Activated CD4-positive, alpha-beta T cell treated with anti-CD3 and anti-CD28 coated beads for 48 hours (primary cell): Measurements from ENCODE around the gene TWIST1.

Experiments
- DNase-seq: peaks from one replicate; pipeline ENCODE4 v3.0.0-alpha.2; 2020

Gene TWIST1

DNA sequence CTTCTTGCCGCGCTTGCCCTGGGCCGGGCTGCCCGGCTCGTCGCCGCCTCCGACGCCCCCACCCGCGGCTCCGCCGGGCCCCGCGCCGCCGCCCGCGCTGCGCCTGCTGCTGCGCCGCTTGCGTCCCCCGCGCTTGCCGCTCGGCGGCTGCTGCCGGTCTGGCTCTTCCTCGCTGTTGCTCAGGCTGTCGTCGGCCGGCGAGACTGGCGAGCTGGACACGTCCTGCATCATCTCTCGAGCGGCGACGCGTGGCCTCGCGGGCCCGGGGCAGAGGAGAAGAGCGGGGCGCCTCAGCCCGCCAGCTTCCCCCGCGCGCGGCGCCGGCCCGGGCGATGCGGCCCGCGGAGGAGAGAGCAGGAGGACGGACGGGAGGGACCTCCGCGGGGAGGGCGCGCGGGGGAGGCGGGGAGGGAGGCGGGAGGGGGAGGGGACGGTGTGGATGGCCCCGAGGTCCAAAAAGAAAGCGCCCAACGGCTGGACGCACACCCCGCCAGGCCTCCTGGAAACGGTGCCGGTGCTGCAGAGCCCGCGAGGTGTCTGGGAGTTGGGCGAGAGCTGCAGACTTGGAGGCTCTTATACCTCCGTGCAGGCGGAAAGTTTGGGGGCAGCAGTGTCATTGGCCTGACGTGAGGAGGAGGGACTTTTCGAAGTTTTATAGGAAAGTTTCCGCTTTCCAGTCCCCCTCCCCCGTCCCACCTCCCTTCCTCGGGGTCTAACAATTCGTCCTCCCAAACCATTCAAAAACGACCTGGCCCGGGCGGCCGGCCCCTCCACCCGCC lies at the start of gene TWIST1:
TWIST1 (minus strand) TSS at position 546 of the 779 bp plus-strand sequence; CDS start at position 231, 315 bp downstream.
- DNase-seq, result no peak

DNA sequence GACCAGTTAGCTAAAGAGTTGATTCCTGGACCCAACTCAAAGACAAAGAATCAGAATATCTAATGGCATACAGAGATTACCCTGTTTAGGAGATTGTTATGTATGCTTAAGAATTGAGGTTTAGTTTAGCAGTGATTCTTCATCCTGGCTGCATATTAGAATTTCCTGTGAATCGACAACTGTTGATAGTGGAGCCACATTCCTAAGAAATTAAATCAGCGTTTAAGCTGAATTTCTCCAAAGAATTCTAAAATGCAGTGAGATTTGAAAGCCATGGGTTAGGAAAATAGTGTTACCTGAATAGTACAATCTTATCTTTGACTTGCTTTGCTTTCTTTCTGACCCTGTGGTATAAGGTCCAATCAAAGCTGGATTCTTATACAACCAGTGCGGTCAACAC lies 44.2 kb upstream of the TWIST1 start:
- DNase-seq, result no peak

DNA sequence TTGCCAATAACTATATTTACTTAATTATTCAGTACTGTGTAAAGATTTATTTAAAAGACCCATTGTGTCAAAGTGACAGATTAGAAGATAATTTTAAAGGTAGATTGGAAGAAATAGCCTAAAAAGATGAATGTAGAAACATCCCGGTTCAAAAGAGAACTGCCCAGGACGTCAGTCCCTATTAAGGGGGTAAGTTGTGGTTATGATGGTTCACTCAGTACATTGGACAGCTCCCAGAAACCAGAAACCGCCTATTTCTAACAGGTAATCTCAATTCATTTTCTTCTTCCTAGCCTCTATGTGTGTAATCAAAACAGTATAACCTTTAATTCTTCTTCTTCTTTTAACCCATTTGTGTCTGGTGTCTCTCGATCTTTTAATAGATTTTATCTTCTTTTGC lies 29.3 kb upstream of the TWIST1 start:
- DNase-seq, result no peak

DNA sequence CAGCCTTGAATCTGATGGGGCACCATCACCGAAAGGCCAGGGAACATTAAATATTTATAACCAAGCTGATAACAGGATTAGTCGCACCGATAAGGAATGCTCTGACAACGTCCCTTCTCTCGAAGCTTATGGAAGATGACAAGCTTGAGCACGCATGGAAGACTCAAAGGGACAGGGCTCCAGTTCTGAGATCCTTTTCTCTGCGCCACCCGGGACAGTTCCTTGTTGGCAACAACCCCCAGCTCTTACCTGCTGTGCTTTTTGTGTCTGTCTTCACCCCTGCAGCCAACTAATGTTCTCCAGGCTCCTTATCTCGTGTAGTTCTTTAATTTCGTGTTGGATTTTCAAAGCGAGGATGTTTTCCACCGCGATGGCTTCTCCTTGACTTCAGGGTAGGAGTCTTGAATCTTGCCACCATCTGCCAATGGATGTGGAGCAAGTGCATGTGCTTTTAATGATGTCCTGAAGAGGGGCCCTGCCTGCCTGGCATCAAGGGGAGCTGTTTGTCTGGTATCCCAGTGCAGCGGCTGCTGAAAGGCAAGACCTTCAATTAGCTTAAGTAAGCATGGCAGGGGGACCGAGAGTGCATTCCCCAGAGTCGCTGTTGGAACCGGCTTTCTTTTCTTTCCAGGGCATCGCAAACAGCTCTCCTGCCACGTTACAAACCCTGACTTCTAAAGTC lies 28.1 kb upstream of the TWIST1 start:
- no peak for DNase-seq

DNA sequence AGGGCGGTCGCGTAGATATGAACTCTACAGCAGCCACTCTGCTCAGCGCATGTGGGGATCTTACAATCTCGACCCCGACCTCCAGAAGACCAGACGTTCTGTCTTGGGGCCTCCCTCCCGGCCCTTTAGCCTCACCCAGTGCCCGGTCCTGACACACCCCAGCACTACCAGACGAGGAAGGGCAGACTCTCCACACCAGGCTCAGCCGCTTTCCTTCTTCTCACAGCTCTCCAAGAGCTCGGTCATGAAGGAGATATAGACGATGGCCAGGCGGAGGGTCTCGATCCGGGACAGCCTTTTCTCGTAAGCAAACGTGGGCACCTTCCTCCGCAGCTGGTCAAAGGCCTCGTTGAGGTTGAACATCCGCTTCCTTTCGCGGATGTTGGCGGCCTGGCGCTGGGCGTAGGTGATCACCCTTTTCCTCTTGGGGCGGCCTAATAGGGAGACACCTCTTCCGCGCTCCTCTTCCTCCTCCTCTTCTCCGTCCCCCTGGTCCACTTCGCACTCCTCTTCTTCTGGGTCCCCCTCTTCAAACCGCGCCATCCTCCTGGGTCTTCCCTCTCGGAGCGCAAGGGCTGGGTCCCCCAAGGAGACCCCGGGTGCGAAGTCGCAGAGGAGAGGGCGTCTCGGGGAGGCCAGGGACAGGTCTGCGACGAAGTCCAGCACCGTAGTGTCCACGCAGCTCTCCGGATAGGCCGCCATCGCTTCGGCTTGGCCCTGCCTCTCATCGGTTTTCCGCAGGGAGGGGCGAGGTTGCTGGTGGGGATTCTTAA lies 27.4 kb upstream of the TWIST1 start, which contains the start of gene FERD3L:
FERD3L (minus strand) TSS at position 761 of the 773 bp plus-strand sequence; CDS start at position 702, 59 bp downstream.
- DNase-seq, result no peak

DNA sequence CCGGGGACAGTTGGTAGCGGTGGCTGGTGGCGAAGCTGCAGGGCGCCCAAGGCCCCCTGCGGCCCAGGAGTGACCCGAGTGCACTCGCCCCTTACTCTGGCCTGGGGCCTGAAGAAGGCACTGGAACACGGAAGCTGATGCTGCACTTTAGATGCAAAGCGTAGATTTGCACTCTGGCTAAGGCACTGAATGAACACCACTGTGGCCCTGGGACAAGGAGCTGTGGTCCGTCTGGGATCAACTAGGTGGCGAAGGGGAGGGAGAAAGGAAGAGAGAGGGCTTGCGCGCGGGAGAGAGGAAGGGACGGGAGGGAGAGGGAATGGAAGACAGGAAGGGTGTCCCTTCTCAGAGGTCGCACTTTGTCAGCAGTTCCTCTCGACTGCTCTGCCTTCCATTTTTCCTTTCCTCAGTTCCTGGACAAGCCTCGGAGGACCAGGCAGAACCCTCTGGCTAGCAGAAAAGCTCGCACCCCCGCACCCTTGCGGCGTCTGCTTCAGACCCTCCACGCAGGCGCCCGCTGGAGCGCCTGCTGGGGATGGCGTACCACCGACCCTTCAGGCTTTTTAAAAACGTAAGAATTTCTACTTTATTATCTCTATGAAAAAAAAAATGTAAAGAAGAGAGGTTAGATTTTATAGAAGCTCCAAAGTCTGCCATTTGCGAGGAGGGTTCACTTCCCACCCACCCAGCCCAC lies 26.6 kb upstream of the TWIST1 start:
- no peak for DNase-seq

DNA sequence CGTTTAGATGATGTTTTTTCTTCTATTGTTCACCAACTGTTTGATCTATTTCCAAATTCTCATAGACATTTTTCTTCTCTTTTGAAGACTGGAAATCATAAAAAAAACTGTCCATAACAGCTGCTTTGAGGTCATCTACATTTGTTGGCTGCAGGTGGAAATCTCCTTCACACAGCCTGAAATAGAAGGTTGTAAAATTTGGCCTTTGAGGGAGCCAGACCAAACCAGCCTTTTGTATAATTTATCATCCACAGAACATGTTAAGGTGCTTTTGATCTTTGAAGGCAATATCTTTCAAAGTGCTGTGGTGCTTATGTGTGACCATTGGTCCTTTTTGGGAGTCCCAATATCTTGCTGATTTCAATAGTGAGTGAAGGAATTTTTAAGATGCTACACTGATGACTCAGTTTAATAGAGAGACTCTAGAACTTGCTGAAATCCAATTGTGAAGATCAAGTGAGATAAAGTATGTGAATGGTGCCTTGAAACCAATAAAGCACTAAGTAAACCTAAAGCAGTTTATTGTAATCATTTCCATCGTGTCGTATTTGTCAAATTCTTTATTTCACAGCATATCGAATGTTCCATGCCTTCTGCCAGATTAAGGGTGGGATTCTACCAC lies 22.4 kb upstream of the TWIST1 start:
- no peak for DNase-seq

DNA sequence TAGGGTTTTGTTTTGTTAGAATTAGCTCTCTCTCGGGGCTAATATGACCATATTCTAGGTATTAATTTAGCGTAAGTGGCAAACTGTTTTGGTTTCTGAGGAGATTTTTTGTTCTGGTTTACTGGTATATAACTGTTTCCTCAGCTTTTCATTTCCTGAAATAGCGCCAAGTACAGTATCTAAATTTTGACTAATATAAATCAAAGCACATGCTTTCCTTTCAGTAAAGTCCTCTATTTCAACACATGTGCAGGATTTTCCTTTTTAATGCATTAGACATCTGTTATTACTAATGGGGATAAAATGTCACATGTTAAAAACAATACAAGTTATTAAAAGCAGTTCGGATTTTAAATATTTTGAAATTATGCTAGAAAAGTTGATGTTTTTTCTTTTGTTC lies 16.4 kb upstream of the TWIST1 start:
- no peak for DNase-seq

DNA sequence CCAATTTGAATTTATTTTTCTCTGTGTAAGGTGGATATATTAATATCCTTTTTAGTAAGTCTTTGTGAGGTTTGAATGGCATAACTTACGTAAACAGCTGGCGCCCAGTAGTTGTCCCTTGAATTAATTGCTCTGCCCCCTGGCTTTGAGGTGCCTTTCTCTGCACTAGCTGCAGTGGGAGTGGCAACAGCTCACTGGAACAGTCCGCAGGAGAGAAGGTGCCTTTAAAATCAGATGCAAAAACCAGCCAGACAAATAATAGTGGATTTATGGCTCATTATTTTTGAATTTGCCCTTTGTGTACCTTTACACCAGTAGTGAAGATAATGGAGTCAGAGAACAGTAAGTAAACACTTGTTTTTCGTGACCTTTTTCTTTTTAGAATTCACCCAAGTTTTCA lies 16.0 kb upstream of the TWIST1 start:
- DNase-seq, result no peak

DNA sequence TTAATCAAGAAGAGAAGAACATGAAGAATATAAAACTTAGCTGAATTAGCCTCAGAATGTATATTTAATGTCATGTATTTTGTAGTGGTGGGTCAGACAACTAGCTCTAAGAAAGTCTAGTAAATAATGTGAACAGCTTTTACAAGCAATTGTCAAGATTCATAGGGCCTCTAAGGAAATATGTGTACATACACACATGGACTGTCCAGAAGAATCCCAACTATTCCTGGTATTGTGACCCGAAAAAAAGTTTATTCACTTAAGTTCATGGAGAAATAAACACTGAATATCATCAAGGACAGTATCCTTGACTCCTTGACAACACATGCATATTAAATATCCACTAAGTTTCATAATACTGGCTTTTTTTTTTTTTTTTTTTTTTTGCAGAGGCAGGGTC lies 11.4 kb upstream of the TWIST1 start:
- no peak for DNase-seq

DNA sequence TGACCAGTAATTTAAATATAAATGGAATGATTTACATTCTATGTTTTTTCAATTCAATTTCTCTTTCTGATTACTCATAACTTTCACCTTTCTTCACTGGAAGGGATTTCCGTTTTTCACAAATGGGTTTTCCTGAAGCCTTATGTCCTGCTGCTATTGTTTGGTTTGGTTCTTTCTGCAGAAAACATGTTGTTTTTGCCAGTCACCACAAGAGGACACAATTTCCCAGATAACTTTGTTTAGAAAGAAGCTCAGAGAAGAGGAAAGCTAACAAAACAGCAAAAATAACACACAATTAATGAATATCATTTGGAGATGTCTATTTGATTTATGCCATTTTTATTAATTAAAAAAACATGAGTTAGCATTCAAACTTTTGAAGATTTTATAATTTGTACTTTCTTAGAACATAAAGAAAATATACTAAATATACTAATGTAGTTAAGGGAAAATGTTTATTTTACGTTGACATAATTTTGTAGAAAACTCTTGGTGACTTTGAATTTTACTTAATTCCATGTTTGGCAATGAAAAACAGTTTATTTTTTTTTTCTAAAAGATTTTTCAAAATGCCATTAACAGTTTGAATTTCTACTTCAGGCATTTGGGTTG lies 4.6 kb upstream of the TWIST1 start:
- DNase-seq, result no peak

DNA sequence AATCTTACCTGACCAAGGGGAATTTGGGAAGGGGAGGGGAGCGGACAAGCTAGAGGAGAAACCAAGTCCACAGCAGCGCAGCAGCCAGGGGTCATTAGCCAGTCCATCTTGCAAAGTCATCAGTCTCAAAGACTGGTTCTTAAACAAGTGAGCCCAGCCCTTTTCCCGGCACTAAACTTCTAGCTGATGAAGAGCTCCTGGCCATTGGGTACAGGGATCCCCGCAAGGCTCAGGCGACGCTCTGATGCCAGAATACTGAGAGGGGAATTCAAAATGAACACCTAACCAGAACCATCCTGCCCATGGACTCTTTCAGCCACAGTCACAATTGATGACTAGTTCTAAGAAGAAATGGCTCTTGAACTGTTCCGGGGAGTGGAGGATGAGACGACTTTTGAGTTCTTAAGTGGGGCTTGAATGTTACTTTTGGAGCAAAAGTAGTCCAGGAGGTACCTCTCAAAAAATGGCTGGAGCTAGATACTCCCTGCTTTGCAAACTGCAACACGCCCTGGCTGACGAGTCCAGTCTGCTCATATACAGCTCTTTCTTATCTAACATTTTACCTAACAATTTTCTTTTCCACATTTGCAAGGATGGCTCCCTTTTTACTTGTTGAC lies 2.5 kb upstream of the TWIST1 start:
- no peak for DNase-seq

DNA sequence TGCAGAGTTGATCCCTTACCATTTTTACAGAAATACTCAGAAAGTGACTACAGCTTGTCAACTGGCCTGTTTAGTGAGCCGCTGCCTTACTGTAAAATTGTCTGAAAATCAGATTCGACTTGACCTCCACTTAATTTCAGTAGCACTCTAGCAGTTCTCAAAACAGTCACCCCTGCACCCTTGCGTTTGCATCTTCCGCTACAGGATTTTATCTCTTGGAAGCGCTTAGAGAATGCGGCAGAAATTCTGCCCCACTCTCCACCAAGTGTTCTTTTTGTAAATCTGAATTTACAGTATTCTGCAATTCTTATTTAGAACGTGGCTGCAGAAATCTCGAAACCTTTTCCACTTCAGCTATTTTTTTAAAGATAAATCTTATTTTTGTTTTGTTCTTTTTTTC lies 1.9 kb upstream of the TWIST1 start:
- no peak for DNase-seq

DNA sequence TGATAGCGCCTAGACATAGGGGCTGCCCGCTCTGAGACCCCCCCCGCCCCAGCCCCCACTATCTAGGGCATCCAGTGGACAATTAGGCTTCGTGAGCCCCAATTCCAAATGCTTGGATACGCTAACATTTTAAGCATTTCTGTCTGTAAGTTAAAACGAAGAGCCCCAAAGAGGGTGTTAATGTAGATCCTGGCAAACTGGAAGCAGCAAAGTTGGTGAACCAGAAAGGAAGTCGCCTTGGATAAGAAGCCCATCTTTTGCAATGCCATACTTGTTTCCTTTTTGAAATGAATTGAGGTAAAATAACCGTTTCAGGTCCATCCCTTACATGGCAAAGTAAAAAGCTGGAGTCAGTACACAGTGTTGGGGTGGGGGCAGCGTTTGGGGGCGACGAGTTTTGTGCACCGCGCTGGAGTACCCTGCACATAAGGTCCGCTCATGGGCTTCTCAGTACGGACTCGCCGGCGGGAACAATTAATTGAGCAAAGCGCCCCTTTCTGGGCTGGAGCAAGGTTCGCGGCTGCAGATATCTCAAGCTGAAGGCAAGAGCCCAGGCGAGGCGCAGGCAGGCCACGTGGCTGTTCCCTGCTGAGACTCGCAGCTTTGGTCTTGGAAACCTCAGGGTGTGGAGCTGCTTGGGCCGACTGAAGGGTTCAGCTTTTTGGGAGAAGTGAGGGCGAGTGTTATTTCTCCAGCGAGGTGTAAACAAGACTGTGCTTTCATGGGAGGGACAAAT lies 1.4 kb upstream of the TWIST1 start:
- DNase-seq, result no peak

DNA sequence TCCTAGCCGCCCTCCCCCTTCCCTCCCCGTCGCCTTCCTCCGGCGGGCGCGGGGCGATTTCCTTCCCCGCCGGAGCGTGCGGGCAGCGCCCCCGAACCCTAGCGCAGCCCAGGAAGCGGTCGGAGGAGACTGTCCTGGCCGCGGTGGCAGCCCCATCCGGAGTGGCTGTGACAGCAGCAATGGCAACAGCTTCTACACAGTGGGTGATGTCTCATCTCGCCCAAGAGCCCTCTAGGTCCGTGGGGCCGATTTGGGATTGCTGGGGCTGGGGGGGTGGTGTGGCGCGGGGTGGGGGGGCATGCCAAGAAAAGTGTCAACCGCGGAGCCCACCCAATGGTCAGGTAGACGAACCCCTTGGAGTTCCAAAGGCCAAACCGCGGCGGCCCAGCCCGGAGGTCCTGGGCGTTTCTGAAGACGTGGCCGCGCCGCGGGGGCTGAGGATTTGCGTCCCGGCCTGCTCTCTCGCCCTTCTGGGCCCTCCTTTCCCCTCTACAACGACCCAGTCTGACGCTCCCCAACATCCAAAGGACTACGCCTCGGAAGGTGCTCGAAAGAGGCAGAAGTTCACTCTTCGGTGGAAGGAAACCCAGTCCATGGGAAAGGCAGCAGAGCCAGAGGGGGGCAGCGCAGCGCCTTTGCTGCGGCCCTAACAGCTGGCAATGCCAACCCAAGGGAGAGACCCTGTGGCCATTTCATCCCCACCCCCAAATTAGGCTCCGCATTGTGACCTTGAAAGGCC lies 603 bp upstream of the TWIST1 start:
- DNase-seq, result no peak

DNA sequence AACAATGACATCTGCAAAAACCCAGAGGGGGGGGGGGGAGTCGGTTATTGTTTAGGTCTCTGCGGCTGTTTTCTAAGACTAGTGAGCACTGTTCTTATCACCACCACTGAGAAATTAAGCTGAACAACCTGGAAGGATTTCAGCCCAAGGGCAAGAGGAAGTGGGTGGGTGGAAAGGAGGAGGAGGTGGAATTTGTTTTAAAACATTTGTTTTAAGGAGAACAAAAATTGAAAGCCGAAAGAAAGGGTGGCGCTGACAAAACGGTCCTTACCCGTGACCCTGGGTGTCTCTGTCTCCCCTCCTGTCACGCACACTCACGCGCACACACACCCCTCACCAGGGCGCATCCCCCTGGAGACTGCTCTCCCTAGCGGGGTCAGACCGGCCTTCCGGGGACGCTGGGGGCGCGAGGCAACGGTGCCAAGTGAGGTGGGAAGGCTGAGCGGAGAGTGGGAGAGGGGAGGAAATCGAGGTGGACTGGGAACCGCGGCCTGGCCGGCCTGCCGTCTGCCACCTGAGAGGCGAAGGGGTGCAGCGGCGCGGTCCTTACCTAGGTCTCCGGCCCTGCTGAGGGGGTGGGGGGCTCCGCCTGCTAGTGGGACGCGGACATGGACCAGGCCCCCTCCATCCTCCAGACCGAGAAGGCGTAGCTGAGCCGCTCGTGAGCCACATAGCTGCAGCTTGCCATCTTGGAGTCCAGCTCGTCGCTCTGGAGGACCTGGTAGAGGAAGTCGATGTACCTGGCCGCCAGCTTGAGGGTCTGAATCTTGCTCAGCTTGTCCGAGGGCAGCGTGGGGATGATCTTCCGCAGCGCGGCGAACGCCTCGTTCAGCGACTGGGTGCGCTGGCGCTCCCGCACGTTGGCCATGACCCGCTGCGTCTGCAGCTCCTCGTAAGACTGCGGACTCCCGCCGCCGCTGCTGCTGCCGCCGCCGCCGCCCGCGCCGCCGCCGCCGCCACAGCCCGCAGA lies 1.0 kb downstream of the TWIST1 start:
- no peak for DNase-seq

DNA sequence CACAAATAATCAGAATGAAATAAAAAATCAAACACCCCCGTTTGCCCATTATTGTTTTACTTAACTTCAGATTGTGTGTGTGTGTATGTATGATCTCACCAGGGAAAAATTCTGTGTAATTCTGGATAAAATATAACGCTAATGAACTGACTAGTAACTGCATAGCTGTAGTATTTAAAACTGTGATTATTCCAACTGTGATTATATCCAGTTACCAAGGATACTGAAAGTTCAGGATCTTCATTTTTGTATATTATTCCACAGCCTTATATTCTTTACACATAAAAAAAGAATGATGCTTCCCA lies 2.9 kb downstream of the TWIST1 start:
- DNase-seq, result no peak

DNA sequence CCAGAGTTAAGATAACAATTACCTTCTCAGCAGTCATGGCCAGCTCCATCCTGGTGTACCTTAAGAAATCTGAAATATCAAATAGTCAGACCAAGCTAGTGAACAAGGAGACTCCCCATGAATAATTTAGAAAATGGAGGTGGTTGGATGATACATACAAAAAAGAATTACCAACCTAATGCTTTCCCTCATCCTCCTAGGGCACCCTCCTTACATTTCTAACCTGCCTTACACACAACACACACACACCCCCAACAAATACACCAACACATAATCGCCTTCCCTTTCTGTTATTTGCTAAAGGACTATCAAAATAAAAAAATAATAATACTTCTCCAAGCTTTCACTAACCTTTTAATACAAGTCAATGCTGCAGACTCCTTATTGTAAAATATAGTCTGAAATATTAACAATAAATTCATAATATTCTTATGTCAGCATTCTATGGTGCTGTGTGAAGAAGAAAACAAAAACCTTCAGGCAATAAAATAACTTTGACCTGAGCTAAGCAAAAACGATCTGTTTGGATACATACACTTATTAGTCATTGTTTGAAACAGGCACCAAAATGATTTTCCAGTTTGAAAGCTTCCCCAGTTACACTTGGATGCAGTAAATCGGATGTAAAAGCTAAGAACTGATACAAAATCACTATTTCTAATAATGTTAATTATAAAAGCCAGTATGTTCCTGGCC lies 3.4 kb downstream of the TWIST1 start:
- no peak for DNase-seq

DNA sequence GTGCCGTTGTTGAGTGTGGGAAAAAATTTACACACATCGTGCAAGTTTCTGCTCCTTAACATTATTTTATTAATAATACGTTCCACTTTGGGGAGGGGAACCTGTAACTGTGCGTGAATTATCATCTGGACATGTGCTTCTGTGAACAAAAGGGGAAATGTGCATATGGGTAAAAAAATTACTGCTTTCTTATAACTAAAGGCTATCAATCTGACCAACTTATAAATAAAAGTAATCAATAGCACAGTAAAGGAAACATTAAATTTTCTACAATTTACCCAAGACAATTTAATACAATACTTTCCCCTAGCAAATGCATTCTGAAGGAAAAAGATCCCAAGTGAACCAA lies 4.5 kb downstream of the TWIST1 start:
- DNase-seq, result no peak
